Fibroblast of villous mesenchyme (primary cell): Measurements from ENCODE around the gene VGLL2. TPM values are rescaled to one million over a fixed set of nuclear protein-coding genes. Genes with fewer than 3 reads are reported as not detected.

Source experiments
- DNase-seq: peaks from one replicate; pipeline ENCODE4 v3.0.0-alpha.2; 2010; ENCODE audit warnings: low read depth
- H3K4me3 ChIP-seq: 2 replicates; pipeline ENCODE4 v1.5.1; 2011; ENCODE audit warnings: low read depth, mild to moderate bottlenecking, low read length
- CTCF ChIP-seq: IDR thresholded peaks from 2 replicates; pipeline ENCODE4 v1.5.1; 2012; ENCODE audit warnings: low read depth, mild to moderate bottlenecking, low read length; ENCODE audit not compliant: insufficient read depth
- total RNA-seq: library from RNA; depleted of rRNA; stranded (reverse); fragments of >200 nt; gene quantifications from 2 replicates; pipeline ENCODE4 v1.2.3, GENCODE V29; 2012

Gene VGLL2
- total RNA-seq, 1 donor, result not detected

DNA sequence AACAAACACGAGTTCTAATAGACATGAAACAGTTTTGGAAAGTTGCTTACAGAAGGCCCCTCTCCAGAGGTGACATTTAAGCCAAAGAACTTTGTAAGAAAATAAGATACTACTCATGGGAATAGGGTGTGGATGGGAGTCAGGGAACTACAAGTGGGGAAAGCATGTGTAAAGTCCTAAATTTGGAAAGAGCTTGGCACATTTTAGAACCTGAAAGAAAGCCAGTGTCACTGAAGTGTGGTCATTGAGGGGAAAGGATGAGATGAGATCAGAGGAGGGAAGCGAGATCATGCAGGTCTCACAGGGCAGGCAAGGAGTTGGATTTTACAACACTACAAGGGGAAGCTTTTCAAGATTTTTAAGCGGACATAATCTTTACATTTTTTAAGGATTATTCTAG lies 38.0 kb downstream of the VGLL2 start:
- TF ChIP-seq CTCF, result no peak
- H3K4me3 ChIP-seq, result no peak overlapping the region
- DNase-seq, result no peak

GRCh38 chr6:117304446-117304845 lies 39.1 kb downstream of the VGLL2 start:
- no peak overlapping the region for H3K4me3 ChIP-seq
- TF ChIP-seq CTCF, result no peak
- DNase-seq, result no peak

GRCh38 chr6:117306227-117306790 lies 41.0 kb downstream of the VGLL2 start:
- TF ChIP-seq CTCF, result no peak
- DNase-seq, result no peak
- no peak overlapping the region for H3K4me3 ChIP-seq

DNA sequence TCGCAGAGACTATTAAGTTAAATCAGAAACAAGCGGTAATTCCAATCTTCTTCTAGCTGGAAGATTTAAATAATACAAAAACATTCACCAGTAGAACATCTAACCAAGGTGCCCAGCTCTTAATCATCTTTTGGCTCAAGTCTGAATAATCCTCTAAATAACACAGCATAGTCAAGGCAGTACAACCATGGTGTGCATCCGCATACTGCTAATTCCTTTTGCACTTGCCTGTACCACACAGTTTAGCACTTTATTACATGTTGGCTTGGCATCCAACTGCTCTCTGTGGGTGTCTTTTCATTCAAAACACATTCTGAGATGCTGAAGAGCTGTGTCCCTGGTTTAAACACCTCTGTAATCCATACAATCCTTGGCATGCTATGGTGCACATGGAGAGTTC lies 42.3 kb downstream of the VGLL2 start:
- DNase-seq, result no peak
- H3K4me3 ChIP-seq, result no peak overlapping the region
- no peak for TF ChIP-seq CTCF

DNA sequence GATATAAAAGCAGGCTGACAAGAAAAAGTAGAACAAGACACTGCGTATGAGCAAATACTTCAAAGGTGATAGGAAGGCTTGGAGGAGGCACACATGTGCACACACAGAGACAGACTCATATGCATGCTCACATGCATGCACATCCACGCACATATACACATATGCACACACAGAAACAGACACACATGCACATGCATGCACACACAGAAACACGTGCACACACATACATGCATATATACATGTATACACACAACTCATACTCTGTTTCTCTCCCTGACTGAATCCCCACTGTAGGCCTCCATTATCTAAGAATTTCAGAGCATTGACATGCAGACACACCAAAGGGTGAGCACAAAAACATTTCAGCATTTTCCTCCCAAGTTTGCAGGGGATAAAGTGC lies 43.7 kb downstream of the VGLL2 start:
- no peak for DNase-seq
- TF ChIP-seq CTCF, result no peak
- H3K4me3 ChIP-seq, result no peak overlapping the region

- H3K4me3 ChIP-seq, result no peak overlapping the region
- no peak for TF ChIP-seq CTCF
- DNase-seq, result no peak
These were observed 44.3 kb downstream of the VGLL2 start for GRCh38 chr6:117309611-117310010.

- DNase-seq, result no peak
- no peak overlapping the region for H3K4me3 ChIP-seq
- no peak for TF ChIP-seq CTCF
These were observed 46.0 kb downstream of the VGLL2 start for GRCh38 chr6:117311310-117311709.
